GM18517 (cell line): Measurements from ENCODE around the gene PDRG1.

Experiments used
- ATAC-seq: cut with Tn5 transposase; IDR thresholded peaks from one replicate; pipeline ENCODE4 v1.9.1; 2021; ENCODE audit warnings: mild to moderate bottlenecking, moderate library complexity; ENCODE audit not compliant: unreplicated experiment

Gene PDRG1

GRCh38 chr20:31967830-31968249, 16.0 kb upstream of the PDRG1 start, which contains the start of gene XKR7:
Gene XKR7 (plus strand): TSS chr20:31968151. CDS start chr20:31968176, 25 bp downstream.
- ATAC-seq, result no peak

DNA sequence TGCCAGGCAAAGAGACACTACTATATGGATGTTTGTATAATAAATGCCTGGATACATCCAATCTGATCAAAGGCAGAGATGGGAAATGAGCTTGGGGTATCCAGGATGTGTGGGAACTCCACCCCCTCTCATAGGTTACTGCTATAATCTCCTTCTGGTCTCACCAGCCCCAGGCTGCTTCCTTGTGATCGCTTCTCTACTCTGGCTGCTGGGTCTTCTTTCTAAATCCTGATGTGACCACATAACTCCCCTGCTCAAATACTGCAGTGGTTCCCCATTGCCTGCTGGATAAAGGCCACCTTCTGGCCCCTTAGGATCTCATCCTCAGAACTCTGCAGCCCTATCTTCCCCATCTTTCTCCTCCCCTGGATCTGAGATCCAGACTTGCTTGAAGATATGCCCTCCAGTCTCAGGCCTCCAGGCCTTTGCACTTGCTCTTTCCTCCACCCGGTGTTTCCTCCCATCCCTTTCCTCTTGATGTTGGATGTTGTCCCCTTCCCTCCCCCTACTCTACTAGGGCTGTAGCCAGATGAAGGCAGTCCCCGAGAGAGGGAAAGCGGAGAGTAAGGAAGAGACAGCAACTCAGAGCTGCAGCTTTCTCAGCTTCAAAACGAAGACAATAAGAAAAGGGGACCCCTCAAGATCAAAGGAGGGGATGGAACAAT, 15.3 kb upstream of the PDRG1 start:
- no peak for ATAC-seq

DNA sequence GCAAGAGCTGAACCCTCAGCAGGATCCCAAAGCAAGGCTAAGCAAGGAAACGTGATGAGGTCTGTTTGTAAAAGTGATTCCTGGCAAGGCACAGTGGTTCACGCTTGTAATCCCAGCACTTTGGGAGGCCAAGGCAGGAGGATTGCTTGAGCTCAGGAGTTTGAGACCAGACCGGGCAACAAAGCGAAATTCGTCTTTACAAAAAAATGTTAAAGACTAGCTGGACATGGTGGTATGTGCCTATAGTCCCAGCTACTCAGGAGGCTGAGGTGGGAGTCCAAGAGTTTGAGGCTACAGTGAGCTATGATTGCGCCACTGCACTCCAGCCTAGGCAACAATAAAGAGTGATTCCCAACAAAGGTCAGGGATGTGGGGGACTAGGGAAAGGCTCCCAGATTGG, 12.0 kb upstream of the PDRG1 start:
- ATAC-seq, result no peak

- no peak for ATAC-seq
These were observed 10.9 kb upstream of the PDRG1 start for GRCh38 chr20:31962761-31963160.

DNA sequence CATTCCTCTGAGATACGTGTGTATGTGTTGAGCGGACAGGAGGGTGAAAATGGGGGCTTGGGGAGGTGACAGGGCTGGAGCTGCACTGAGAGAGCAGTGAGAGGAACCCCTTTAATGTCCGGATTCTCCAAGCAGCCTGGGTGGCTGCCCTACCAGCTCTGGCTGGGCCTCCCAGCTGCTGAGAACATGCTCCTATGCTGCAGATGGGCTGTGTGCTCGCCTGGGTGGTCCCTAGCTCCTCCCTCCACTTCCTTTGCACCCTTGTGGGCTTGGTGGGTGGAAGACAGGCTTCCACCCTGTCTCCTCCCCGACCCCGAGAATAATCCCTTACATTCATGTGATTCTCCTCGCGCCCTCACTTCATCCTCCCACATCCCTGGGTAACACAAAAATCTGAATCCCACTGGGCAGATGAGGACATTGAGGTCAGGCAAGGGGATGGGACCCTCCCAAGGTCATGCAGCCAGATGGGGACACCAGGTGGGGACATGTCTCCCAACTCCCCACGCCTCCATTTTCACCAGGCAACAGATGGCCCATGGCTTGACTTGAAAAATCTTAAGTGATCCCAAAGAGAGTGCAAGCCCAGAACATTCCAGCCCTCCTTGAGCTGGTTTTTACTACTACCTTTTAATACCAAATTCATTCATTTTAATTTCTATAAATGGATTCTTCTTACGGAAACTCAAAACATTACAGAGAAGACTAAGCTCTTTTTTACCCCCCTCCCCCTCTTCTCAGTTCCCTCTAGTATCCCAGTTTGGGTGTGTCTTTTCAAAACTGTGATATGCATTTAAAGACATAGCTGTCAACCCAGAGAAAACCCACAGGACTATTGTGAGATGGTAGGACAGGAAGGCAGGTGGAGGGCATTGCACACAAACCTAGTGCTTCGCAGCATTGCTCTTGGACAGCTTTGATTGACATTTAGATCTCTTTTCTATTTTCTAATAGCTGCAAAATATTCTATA, 5.0 kb upstream of the PDRG1 start:
- ATAC-seq, result no peak

DNA sequence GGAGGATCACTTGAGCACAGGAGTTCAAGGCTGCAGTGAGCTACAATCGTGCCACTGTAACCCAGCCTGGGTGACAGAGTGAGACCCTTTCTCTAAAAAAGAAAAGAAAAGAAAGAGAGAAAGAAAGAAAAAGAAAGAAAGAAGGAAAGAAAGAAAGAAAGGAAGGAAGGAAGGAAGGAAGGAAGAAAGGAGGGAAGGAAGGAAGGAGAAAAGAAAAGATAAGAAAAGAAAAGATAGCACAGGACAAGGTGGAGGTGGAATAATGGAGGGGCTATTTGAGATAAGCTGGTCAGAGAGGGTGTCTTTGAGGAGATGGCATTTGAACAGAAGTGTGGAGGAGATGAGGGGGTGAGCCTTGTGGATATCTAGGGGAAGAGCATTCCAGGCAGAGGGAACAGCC, 2.7 kb upstream of the PDRG1 start:
- ATAC-seq, result no peak

DNA sequence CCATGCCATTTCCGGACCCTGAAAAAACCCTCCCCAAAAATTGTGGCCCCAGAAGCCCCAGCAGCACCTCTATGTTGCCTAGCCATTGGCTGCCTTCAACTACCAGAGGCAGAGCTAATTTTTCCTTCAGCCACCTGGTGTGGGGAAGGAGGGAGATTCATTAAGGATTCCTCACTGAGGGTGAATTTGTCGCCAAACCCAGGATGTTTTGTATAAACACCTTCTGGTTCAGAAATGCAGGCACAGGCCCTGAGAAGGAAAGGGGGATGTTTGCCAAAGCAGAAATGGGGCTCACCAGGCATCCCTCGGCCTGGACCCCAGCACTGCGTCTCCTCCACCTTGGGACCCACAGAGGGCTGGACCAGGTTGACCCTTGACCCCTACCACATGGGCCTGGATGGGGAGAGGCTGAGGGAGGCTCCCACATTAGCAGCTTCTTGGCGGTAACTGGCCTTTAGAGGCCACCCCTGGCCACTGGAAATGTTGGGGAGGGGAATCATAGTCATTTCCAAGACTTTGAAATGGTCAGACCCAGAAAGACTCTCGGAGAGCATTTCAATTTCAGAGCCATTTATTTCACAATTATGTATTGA, 1.8 kb upstream of the PDRG1 start:
- no peak for ATAC-seq

DNA sequence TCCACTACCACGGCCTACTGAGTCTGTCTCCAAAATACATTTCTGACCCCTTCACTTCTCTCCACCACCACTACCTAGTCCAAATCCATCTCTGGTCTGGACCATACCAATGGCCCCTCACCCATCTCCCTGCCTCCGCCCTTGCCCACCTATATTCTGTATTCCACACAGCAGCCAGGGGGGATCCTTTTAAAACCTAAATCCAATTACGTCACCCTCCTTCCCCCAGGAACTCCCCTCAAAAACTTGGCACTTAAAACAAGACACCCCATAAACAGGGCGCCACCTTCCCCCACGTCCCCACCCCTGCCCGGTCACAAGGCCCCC, 680 bp downstream of the PDRG1 start:
- no peak for ATAC-seq

DNA sequence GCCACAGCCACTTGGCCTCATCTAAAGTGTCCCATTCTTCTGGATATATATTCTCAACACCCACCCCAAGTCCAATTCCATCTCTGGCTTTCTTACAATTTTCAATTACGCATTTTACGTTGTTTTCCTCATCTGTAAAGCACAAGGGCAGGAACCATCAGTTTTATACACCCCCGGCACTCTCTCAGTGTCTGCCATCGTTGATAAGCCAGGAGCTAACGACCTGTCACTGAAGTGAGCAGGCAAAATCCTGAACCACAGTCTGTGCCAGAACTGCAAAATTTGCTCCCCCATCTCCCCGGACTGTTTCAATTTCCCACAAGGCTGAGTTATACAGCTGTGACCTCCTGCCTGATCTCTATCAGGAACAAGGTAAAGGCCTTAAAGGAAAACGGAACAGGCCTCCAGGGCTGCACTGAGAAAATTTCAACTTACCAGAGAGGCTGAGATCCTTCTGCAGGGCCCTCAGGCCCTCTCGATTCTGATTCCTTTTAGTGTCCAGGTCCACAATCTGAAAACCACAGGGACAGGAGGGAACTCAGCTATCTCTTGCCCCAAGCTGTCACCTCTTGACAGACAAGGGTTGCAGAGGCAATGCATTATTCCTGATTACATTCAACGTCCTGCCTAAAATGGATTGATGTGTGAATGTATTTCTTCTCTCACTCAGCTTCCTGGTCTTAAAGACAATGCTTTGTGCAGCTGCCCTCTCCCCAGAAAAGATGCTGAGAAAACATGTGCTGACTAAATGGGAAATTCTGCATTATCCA, 1.8 kb downstream of the PDRG1 start:
- no peak for ATAC-seq

GRCh38 chr20:31948008-31948407, 3.8 kb downstream of the PDRG1 start:
- no peak for ATAC-seq

GRCh38 chr20:31945785-31946184, 6.1 kb downstream of the PDRG1 start:
- no peak for ATAC-seq

DNA sequence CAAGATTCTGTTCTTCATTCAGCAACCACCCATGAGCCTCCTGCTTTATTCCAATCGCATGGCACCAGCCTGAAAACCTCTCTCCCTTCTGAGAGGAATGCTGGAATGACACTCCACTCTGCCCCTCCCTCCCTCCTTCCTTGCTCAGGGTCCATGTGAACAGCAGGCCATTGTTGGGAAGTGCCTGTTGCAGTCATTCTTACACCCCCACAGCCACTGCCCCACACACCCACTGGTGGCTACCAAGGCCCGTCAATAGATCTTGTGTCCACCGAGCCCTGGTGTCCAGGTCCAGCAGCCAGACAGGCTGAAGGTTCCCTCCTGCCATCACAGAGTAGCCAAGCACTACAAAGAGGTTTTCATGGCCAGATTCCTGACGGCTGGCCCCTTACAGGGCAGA, 6.5 kb downstream of the PDRG1 start:
- no peak for ATAC-seq

DNA sequence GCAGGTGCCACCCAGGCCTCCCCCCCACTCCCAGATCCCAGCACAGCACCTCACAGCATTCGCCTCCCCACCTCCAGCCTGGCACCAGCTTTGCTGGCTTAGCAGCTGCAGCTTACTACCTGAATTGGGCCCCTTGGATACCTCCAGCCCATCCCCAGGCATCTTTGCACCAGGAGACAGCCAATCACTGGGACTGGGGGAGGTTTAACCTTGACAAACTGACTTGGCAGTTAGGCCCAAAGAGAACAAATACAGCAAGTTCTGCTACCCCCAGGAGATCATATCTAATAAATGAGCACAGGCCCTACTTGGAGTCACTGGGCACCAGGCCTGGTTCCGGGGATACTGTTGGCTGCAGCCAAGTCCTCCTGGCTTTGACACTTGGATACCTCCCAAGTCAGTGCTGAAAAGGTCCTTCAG, 8.8 kb downstream of the PDRG1 start:
- no peak for ATAC-seq

- no peak for ATAC-seq
These were observed 12.2 kb downstream of the PDRG1 start for GRCh38 chr20:31939661-31940060.

- no peak for ATAC-seq
These were observed 14.0 kb downstream of the PDRG1 start for GRCh38 chr20:31937820-31938219.

DNA sequence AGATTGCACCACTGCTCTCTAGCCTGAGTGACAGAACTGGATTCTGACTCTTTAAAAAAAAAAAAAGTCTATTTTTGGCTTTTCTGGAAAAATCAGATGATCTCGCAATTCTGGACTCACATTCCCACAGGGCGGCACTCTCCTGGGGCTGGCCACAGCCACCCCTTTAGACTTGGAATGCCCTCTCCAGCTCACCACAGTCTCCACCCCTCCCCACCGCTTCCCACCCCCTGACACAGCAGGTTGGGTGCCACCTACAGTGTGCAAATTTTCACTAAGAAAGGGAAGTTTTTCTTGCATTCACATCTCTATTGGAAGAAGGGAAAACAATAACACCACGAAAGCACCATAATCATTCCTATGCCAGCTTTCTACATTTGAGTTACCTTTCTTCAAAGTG, 15.4 kb downstream of the PDRG1 start:
- no peak for ATAC-seq

DNA sequence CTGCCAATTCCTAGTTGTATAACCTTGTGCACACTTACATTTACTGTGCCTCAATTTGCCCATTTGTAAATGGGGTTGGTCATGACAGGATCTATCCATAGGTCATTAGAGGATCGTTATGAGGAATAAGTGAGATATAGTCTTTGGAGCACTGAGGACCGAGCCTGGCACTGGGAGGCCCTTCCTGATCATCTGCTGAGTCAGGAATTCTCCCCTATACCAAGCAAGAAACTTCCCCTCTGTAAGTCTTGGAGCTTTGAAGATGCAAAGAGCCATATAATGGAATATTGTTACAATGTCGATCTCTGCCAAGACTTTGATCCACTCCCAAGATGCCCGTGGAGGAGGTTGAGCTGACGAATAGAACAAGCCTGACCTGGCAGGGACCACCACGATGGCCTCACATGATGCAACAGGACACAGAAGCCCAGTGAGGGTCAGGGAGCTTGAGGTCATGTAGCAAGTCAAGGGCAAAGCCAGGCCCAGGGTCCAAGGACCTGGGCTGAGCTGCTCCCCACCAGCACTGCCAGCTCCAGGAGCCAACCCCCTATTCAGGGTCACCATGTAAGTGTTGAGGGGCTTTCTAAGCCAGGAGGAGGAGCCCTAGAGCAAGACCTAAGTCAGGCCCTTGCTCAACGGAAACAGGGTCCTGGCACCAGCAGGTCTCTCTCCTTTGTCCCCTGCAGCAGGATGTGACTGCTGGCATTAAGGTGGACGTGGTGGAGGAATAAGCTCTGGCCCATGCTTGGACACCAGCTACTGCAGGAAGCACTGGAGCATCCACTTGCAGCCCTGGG, 16.7 kb downstream of the PDRG1 start:
- ATAC-seq, result no peak

- ATAC-seq, result no peak
These were observed 17.4 kb downstream of the PDRG1 start for GRCh38 chr20:31934491-31934890.

DNA sequence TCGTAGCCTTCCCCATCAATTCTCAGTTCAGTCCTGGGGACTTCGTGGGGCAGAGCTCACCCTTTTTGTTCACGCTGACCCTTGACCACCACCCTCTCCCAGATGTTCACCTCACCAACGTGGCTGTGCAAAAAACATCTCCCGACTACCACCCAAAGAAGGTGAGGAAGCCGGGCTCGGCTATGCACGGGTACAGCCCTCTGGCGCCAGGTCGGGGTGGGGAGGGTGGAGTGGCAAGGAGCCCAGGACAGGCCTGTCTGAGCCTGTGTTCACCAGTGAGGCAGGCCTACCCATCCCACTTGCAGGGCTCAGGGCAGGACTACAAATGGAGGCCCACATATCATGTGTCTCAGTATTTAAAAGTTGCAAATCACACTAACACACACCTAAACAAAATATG, 18.1 kb downstream of the PDRG1 start:
- ATAC-seq, result no peak

DNA sequence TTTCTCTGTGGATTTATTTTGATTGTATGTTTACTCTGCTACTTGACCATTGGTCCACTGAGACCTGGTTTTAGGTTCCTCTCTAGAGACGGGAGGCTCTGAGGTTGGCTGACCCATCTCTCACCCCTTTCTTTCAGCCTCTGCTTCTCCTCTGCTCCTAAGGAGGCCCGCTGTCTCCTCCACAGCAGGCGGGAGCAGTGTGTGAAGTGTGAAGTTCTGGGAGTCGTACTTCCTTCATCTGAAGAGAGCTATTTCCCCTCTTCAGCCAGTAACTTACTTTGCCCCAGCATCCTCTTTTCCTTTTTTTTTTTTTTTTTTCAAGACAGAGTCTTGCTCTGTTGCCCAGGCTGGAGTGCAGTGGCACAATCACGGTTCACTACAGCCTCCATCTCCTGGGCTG, 21.1 kb downstream of the PDRG1 start:
- no peak for ATAC-seq
